H1 (cell line): Measurements from ENCODE around the gene ISG20L2. TPM values are rescaled to one million over a fixed set of nuclear protein-coding genes. Genes with fewer than 3 reads are reported as not detected.

Experiments
- polyA plus RNA-seq, 7 experiments: library from polyadenylated mRNA; depleted of rRNA in 3 of 7; stranded (reverse) in 5 of 7; unstranded in 2 of 7; fragments of >200 nt in 5 of 7; fragments of 200-250 nt in 2 of 7; gene quantifications; 1 replicate in 5 of 7; 2 replicates in 1 of 7; 4 replicates in 1 of 7; pipeline versions ENCODE4 v1.2.1 to v1.2.3, GENCODE V29; 2011 to 2013; ENCODE audit warnings: missing spikeins in 2 of 7, mixed read lengths in 2 of 7
- total RNA-seq: library from RNA; stranded (reverse); fragmentation: NEBNext Ultra II Directional; extraction: Animal tissue kit (Norgen Biotek cat#: 25700); gene quantifications from 2 replicates; pipeline ENCODE4 v1.2.1, GENCODE V29; 2021
- TF ChIP-seq, protein P1 (sequence below): IDR thresholded peaks from 2 replicates; pipeline ENCODE4 v1.6.1; 2012; ENCODE audit warnings: inconsistent platforms

Gene ISG20L2
- total and polyA plus RNA-seq, 2 of the 8 experiments (the other 6 are each of a cell fraction or from before 2014, with no cell fraction given), result 47.5 to 53.0 TPM

DNA sequence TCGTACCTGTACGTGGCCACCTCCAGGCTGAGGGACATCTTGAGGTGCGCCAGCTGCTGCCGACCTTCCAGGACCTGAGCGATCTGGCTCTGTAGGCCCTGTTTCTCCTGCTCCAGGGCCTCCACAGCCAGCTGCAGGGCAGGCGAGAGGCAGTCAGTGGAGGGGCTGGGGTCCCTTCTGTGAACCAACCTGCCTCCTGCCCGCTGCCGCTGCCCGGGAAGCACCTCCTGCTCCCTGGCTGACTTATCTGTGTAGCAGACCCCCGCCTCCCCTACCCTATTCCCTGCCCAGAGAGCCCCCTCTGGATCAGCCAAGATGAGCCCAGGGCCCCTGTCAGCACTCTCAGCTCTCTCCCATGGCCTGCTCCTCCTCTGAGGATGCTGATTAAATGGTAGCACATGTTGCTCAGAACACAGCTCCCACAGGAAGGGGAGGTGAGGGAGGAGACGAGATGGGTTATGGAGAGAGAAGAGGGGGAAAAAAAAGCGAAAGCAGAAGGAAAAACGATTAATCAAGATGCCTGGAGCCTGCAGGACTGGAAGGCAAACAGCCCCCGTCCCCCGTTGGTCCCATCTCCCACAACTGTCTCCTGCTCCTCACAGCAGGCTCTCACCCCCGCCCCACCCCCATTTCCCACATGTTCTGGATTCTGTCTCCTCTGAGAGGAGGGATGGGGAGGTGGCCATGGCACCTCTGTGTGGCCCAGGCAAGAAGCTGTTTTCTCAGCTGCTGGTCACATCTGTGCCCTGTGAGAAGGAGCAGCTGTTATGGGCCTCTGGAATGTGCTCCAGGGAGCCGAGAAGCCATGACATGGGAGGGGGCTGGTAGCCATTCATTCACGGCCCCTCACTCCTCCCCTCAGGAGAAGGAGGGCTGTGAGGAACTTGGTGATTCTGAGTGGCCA, 53.1 kb downstream of the ISG20L2 start (continued):
- TF ChIP-seq, protein P1, sequence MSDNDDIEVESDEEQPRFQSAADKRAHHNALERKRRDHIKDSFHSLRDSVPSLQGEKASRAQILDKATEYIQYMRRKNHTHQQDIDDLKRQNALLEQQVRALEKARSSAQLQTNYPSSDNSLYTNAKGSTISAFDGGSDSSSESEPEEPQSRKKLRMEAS, result peak; percentile 20; the same call in 1 of the 2 replicates
